GM12875 (cell line): Measurements from ENCODE around the gene NPSR1.

ENCODE experiments used
- H3K4me3 ChIP-seq: one replicate; pipeline ENCODE4 v1.5.1; 2011; ENCODE audit warnings: low read depth, low read length, control low read depth
- TF ChIP-seq, protein P1 (sequence below): IDR thresholded peaks from 2 replicates; pipeline ENCODE4 v1.5.1; 2011; ENCODE audit warnings: low read depth, mild to moderate bottlenecking, control low read depth, inconsistent platforms, low read length, moderate library complexity, borderline replicate concordance; ENCODE audit not compliant: insufficient read depth

Gene NPSR1

GRCh38 chr7:34653787-34654186 lies 4.2 kb upstream of the NPSR1 start:
- no peak overlapping the region for H3K4me3 ChIP-seq
- TF ChIP-seq, protein P1, sequence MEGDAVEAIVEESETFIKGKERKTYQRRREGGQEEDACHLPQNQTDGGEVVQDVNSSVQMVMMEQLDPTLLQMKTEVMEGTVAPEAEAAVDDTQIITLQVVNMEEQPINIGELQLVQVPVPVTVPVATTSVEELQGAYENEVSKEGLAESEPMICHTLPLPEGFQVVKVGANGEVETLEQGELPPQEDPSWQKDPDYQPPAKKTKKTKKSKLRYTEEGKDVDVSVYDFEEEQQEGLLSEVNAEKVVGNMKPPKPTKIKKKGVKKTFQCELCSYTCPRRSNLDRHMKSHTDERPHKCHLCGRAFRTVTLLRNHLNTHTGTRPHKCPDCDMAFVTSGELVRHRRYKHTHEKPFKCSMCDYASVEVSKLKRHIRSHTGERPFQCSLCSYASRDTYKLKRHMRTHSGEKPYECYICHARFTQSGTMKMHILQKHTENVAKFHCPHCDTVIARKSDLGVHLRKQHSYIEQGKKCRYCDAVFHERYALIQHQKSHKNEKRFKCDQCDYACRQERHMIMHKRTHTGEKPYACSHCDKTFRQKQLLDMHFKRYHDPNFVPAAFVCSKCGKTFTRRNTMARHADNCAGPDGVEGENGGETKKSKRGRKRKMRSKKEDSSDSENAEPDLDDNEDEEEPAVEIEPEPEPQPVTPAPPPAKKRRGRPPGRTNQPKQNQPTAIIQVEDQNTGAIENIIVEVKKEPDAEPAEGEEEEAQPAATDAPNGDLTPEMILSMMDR, result no peak

GRCh38 chr7:34655384-34655783 lies 2.6 kb upstream of the NPSR1 start:
- TF ChIP-seq, protein P1, result no peak
- no peak overlapping the region for H3K4me3 ChIP-seq

DNA sequence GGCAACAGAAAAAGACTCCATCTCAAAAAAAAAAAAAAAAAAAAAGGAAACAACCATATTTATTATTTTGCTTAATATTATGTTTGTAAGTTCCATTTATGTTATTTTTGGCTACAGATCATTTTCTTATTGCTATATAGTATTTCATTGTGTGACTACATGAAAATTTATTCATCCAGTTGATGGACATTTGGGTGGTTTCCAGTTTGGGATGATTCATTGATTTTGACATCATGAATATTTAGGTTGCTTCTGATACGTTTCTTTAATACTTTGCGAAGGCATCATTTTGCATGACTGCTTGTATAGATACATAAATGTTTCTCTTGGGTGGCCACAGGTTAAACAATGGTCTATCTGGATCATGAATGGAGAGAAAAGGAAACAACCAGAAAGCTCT lies 2.0 kb upstream of the NPSR1 start:
- H3K4me3 ChIP-seq, result no peak overlapping the region
- TF ChIP-seq, protein P1, result no peak

DNA sequence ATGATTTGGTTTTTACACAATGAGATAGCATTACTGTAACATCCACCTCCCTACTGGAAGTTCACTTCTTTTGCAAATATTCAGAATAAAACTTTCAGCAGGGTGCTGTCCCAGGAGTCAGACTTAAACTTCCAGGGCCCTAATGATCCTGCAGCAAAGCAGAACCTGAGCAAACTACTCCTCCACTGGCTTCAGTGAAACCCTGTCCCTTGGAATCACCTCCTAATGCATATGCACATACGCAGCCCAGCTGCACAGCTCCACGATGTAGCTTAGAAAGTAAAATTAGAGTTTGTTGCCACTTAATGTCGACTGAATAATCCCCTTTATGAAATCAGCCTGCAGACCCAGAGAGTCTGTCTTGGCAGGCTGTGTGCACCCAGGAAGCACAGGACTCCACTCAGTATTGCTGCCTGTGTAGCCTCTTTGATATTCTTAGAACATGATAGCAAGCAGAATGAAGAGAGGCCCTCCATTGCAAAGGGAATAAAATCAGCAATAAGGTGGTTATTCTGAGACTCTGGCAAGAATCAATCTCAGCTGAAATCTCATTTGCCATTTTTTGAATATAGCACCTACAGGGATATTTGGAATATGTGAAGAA lies 1.6 kb downstream of the NPSR1 start:
- TF ChIP-seq, protein P1, result no peak
- H3K4me3 ChIP-seq, result no peak overlapping the region

- H3K4me3 ChIP-seq, result no peak overlapping the region
Measured at GRCh38 chr7:34662058-34662708, 4.2 kb downstream of the NPSR1 start.

GRCh38 chr7:34664755-34665154 lies 6.7 kb downstream of the NPSR1 start:
- TF ChIP-seq, protein P1, result no peak
- H3K4me3 ChIP-seq, result no peak overlapping the region

More at GRCh38 chr7:34662058-34662708, 4.2 kb downstream of the NPSR1 start:
- TF ChIP-seq, protein P1, result no peak

DNA sequence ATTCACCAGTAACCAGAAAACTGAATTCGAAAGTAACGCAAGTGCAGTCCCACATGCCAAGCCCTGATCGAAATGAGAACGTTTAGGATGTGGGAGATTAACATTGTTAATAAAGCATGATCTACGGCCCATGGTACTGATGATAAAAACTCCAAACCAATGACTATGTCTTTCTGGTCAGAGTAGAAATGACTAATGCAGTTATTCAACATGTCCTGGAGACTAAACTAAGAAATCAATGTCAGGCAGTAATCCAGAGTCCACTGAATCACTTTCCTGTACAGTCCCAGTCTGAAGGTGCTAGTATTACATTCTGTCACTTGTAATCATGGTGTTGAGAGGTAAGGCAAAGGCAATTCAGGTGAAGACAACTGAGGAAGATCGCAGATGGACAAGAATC lies 14.4 kb downstream of the NPSR1 start:
- H3K4me3 ChIP-seq, result no peak overlapping the region
- TF ChIP-seq, protein P1, result no peak
